Ovary (tissue), 9 donors: ENCODE results near the gene SMIM14. TPM values are rescaled to one million over a fixed set of nuclear protein-coding genes. Genes with fewer than 3 reads are reported as not detected.
"Not testable (repeated sequence)": the region's sequence is repeated elsewhere in the genome, so short reads cannot be mapped to it uniquely, and the experiment has no call there.

ENCODE experiments used
- DNase-seq, 5 donors: peaks; one replicate each; pipeline ENCODE4 v3.0.0-alpha.2; 2019 to 2020
- H3K27ac ChIP-seq, 2 donors: fragments of 200-600 bp; one replicate each; pipeline versions ENCODE4 v1.5.1 to v1.8.0; 2019 to 2022
- H3K27me3 ChIP-seq: fragments of 200-600 bp; one replicate; pipeline ENCODE4 v1.8.0; 2022
- H3K36me3 ChIP-seq: fragments of 200-600 bp; sonication (generic); one replicate; pipeline ENCODE4 v1.5.1; 2019
- H3K4me1 ChIP-seq: one replicate; pipeline ENCODE4 v1.8.1; 2013; ENCODE audit warnings: mild to moderate bottlenecking, moderate library complexity; ENCODE audit not compliant: insufficient read depth
- H3K4me3 ChIP-seq: fragments of 200-600 bp; sonication (generic); one replicate; pipeline ENCODE4 v1.5.1; 2017
- H3K9me3 ChIP-seq, 2 donors: fragments of 200-600 bp in 1 of 2; sonication (generic) in 1 of 2; one replicate each; pipeline versions ENCODE4 v1.5.1 to v1.8.1; 2013 to 2019; ENCODE audit warnings: mild to moderate bottlenecking in 1 of 2, moderate library complexity in 1 of 2
- CTCF ChIP-seq, 3 donors: fragments of 450-650 bp in 2 of 3; fragments of 200-600 bp in 1 of 3; IDR thresholded peaks; one replicate each; pipeline versions ENCODE4 v1.5.1 to v1.8.0; 2016 to 2022; ENCODE audit warnings: antibody characterized with exemption in 3 of 3, mild to moderate bottlenecking in 1 of 3
- EP300 ChIP-seq: sonication (generic); formaldehyde crosslinking; IDR thresholded peaks from one replicate; pipeline ENCODE4 v1.6.1; 2017; ENCODE audit warnings: antibody characterized with exemption
- POLR2A ChIP-seq: fragments of 450-650 bp; IDR thresholded peaks from one replicate; pipeline ENCODE4 v1.6.1; 2017; ENCODE audit warnings: antibody characterized with exemption, mild to moderate bottlenecking, moderate library complexity
- WGBS, 3 donors: extraction: QIAGEN DNeasy Blood & Tissue Kit in 1 of 3; methylation state at CpG; one replicate each; pipeline versions ENCODE4 v1.1.5 to v1.1.7; 2013 to 2017; 5-methylcytosine and 5-hydroxymethylcytosine counted together
- intact Hi-C, 4 donors: fragments of 100-400 bp; cut with DNase I; formaldehyde crosslinking; loops; one replicate each; pipeline versions ENCODE4 v1.11.0 to v1.15.1; 2022 to 2023
- polyA plus RNA-seq, 2 donors: library from polyadenylated mRNA; stranded (reverse); fragments of 200-250 nt in 1 of 2; fragments of 350-450 nt in 1 of 2; fragmentation: Illumina TruSeq in 1 of 2; extraction: RNeasy Lipid Tissue Mini Kit (QIAGEN cat#74804) in 1 of 2; gene quantifications; one replicate each; pipeline ENCODE4 v1.2.3, GENCODE V29; 2013 to 2014
- total RNA-seq, 7 donors: library from RNA; depleted of rRNA in 2 of 7; stranded (reverse); fragments of >200 nt in 2 of 7; fragmentation: NEBNext Ultra II Directional in 3 of 7; extraction: Animal tissue kit (Norgen Biotek cat#: 25700) in 3 of 7; gene quantifications; one replicate each; pipeline versions ENCODE4 v1.1.0 to v1.2.4, GENCODE V29; 2016 to 2023
- donor health status: DM: no; HTN: no; CAD: no; lungs with moderate emphysema.
- donor health status: DM: no; HTN: no; CAD: no.
- donor health status: Bipolar disorder and iron deficiency.
- donor health status: DM: yes; HTN: yes; CAD: no.
- donor health status: DM: no; HTN: no; CAD: no.
- donor health status: DM: yes; HTN: yes; CAD: no.

The SMIM14 gene
- total and polyA plus RNA-seq, 9 donors: 18.8 to 83.6 (median 56.9) TPM

- Histone ChIP-seq H3K27ac (no peak overlapping the region), H3K4me1 (peaks cover 3% of the 10 kb centered on the region), H3K36me3 (no peaks in the 10 kb centered on the region), H3K9me3 (no peaks in the 10 kb centered on the region), H3K4me3 (no peak overlapping the region), H3K27me3 (no peaks in the 10 kb centered on the region)
- no peak for TF ChIP-seq POLR2A
- no peak for TF ChIP-seq EP300
- no peak for TF ChIP-seq CTCF (IDR thresholded peaks at IDR 0.05)
- WGBS, 3 donors: 95 to 99% (median 97%) methylated on average over 3 of the region's 3 CpGs
- DNase-seq: no peak
- intact Hi-C loops: no loop called here
These were observed 83.2 kb downstream of the SMIM14 start for GRCh38 chr4:39555472-39555871.

GRCh38 chr4:39548425-39549067 is 90.1 kb downstream of the SMIM14 start:
- Histone ChIP-seq H3K36me3 (no peaks in the 10 kb centered on the region), H3K4me3 (no peak overlapping the region), H3K9me3 (no peaks in the 10 kb centered on the region), H3K27me3 (no peaks in the 10 kb centered on the region), H3K27ac (no peak overlapping the region), H3K4me1 (peaks cover 7% of the 10 kb centered on the region)
- intact Hi-C loops: no loop called here
- no peak for DNase-seq
- TF ChIP-seq POLR2A: no peak
- TF ChIP-seq CTCF (IDR thresholded peaks at IDR 0.05): no peak
- TF ChIP-seq EP300: no peak
- WGBS, 3 donors: 63 to 74% (median 74%) methylated on average over 3 of the region's 3 CpGs

GRCh38 chr4:39544580-39545315 is 93.9 kb downstream of the SMIM14 start:
- TF ChIP-seq POLR2A: no peak
- no peak for TF ChIP-seq CTCF (IDR thresholded peaks at IDR 0.05)
- TF ChIP-seq EP300: no peak
- intact Hi-C loops: no loop called here
- WGBS, 3 donors: 2 to 4% methylated on average over 1 of the region's 1 CpG; no CpG with 5 or more reads in 1 of the 3 donors
- no peak overlapping the region for H3K27ac ChIP-seq
- no peak overlapping the region for H3K4me3 ChIP-seq
- no peaks in the 10 kb centered on the region for H3K27me3 ChIP-seq
- no peaks in the 10 kb centered on the region for H3K36me3 ChIP-seq
- DNase-seq: no peak
- H3K4me1 ChIP-seq: peaks cover 7% of the 10 kb centered on the region
- no peaks in the 10 kb centered on the region for H3K9me3 ChIP-seq

GRCh38 chr4:39544080-39544479 is 94.6 kb downstream of the SMIM14 start:
- H3K27ac ChIP-seq, H3K9me3 ChIP-seq, H3K36me3 ChIP-seq, H3K4me3 ChIP-seq, H3K4me1 ChIP-seq, intact Hi-C loops, H3K27me3 ChIP-seq, DNase-seq: not testable (repeated sequence)
- WGBS, 3 donors: 82 to 97% (median 89%) methylated on average over 4 of the region's 4 CpGs

GRCh38 chr4:39543034-39543433 is 95.6 kb downstream of the SMIM14 start:
- Histone ChIP-seq H3K36me3 (no peaks in the 10 kb centered on the region), H3K9me3 (no peaks in the 10 kb centered on the region), H3K4me3 (no peak overlapping the region), H3K27ac (no peak overlapping the region), H3K27me3 (no peaks in the 10 kb centered on the region), H3K4me1 (peaks cover 3% of the 10 kb centered on the region)
- no peak for DNase-seq
- intact Hi-C loops: no loop called here
- TF ChIP-seq CTCF (IDR thresholded peaks at IDR 0.05): no peak
- no peak for TF ChIP-seq POLR2A
- TF ChIP-seq EP300: no peak
- 63 to 72% (median 68%) methylated on average over 5 of the region's 5 CpGs for WGBS, 3 donors
